HCEC 1CT (cell line): ENCODE results near the gene SLC25A18.
"Not testable (repeated sequence)": the region's sequence is repeated elsewhere in the genome, so short reads cannot be mapped to it uniquely, and the experiment has no call there.

ENCODE experiments used
- DNase-seq: peaks from one replicate; pipeline ENCODE4 v3.0.0-alpha.2; 2017

Gene SLC25A18

GRCh38 chr22:17612057-17612456, 48.8 kb downstream of the SLC25A18 start:
- no peak for DNase-seq

GRCh38 chr22:17613280-17613679, 50.0 kb downstream of the SLC25A18 start:
- no peak for DNase-seq

- DNase-seq: no peak
These were observed 64.7 kb downstream of the SLC25A18 start for GRCh38 chr22:17627961-17628405.

- DNase-seq: peak; percentile 95
These were observed 65.3 kb downstream of the SLC25A18 start, which contains the start of gene ATP6V1E1 for GRCh38 chr22:17628406-17629172. Gene ATP6V1E1, minus strand, starts transcription at chr22:17628749. Its CDS starts 114 bp downstream, at chr22:17628635.

- no peak for DNase-seq
These were observed 65.8 kb downstream of the SLC25A18 start for GRCh38 chr22:17629173-17629489.

GRCh38 chr22:17629641-17630040, 66.3 kb downstream of the SLC25A18 start:
- no peak for DNase-seq

GRCh38 chr22:17631076-17631565, 67.8 kb downstream of the SLC25A18 start:
- no peak for DNase-seq

GRCh38 chr22:17633217-17633997, 70.1 kb downstream of the SLC25A18 start:
- peak; percentile 22 for DNase-seq

GRCh38 chr22:17633998-17634323, 70.7 kb downstream of the SLC25A18 start:
- no peak for DNase-seq

GRCh38 chr22:17634696-17635095, 71.4 kb downstream of the SLC25A18 start:
- DNase-seq: peak; percentile 72

GRCh38 chr22:17636850-17637249, 73.6 kb downstream of the SLC25A18 start:
- not testable (repeated sequence) for DNase-seq

- DNase-seq: no peak
These were observed 74.3 kb downstream of the SLC25A18 start for GRCh38 chr22:17637490-17638181.

- no peak for DNase-seq
These were observed 74.8 kb downstream of the SLC25A18 start for GRCh38 chr22:17638182-17638431.

- peak; percentile 84 for DNase-seq
These were observed 75.3 kb downstream of the SLC25A18 start, which contains the start of gene BCL2L13 for GRCh38 chr22:17638432-17639246. Gene BCL2L13, plus strand, starts transcription at chr22:17638757. Its CDS starts 16,955 bp downstream, at chr22:17655712.

GRCh38 chr22:17639247-17639741, 76.0 kb downstream of the SLC25A18 start:
- DNase-seq: peak; percentile 59
